ENCODE data around the gene CALCB.
"Not testable (repeated sequence)": the region's sequence is repeated elsewhere in the genome, so short reads cannot be mapped to it uniquely, and the experiment has no call there.

CALCB gene

DNA sequence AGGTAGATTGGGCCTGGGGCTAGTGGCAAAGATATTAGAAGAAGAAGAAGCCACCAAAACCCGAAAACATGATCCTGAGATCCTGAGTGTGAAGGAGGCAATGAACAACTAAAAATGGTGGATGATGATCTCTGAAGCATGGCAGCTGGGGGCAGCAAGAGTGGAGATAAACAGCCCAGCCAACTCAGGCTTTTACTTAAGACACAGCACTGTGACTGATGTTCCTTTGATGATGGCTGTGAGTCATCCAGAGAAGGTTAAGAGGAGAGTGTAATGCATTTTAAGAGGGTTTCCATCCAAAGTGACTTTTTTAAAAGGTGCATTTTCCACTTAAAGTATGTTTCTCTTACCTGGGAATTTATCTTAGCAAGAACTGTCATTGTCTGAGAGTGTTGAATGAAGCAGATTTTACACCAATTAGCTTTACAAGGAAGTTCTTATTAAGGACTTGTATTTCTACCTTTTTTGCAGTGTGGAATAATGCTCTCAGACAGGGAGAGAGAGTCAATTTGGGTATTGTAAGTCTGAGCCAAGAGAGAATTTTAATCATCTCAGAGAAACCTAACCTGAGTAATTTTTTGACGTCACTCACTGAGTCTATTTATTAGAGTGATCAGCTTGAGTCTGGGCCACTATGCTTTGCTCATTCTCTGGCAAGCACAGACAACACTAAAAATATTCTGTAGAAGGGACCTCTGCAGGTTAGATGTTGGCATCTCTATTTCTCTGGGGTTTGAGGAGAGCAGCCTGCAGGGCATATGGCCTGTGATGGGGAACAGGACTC lies 14.1 kb upstream of the CALCB start:
- H3K27me3 ChIP-seq (ENCODE audit: insufficient read depth, poor library complexity, severe bottlenecking): no peaks in the 10 kb centered on the region
- DNase-seq (ENCODE audit: low spot score) (no peak), ATAC-seq (ENCODE audit: low read depth) (no peak)
- no peaks in the 10 kb centered on the region for H3K9me3 ChIP-seq (ENCODE audit: severe bottlenecking)
- no peak overlapping the region for H3K4me3 ChIP-seq (ENCODE audit: severe bottlenecking)
- TF ChIP-seq, protein P1, sequence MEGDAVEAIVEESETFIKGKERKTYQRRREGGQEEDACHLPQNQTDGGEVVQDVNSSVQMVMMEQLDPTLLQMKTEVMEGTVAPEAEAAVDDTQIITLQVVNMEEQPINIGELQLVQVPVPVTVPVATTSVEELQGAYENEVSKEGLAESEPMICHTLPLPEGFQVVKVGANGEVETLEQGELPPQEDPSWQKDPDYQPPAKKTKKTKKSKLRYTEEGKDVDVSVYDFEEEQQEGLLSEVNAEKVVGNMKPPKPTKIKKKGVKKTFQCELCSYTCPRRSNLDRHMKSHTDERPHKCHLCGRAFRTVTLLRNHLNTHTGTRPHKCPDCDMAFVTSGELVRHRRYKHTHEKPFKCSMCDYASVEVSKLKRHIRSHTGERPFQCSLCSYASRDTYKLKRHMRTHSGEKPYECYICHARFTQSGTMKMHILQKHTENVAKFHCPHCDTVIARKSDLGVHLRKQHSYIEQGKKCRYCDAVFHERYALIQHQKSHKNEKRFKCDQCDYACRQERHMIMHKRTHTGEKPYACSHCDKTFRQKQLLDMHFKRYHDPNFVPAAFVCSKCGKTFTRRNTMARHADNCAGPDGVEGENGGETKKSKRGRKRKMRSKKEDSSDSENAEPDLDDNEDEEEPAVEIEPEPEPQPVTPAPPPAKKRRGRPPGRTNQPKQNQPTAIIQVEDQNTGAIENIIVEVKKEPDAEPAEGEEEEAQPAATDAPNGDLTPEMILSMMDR (IDR thresholded peaks at IDR 0.05; ENCODE audit: poor library complexity, severe bottlenecking): no peak
- no peak overlapping the region for H3K27ac ChIP-seq (ENCODE audit: poor library complexity, severe bottlenecking)
- no peaks in the 10 kb centered on the region for H3K4me1 ChIP-seq (ENCODE audit: insufficient read depth, poor library complexity, severe bottlenecking)
- no peaks in the 10 kb centered on the region for H3K36me3 ChIP-seq (ENCODE audit: low read depth)

- TF ChIP-seq, protein P1 (IDR thresholded peaks at IDR 0.05; ENCODE audit: poor library complexity, severe bottlenecking): no peak
- no peaks in the 10 kb centered on the region for H3K36me3 ChIP-seq (ENCODE audit: low read depth)
- no peak for ATAC-seq (ENCODE audit: low read depth)
- no peak overlapping the region for H3K4me3 ChIP-seq (ENCODE audit: severe bottlenecking)
- H3K27ac ChIP-seq (ENCODE audit: poor library complexity, severe bottlenecking): no peak overlapping the region
- DNase-seq (ENCODE audit: low spot score): no peak
- H3K27me3 ChIP-seq (ENCODE audit: insufficient read depth, poor library complexity, severe bottlenecking): no peaks in the 10 kb centered on the region
- H3K9me3 ChIP-seq (ENCODE audit: severe bottlenecking): no peaks in the 10 kb centered on the region
- no peaks in the 10 kb centered on the region for H3K4me1 ChIP-seq (ENCODE audit: insufficient read depth, poor library complexity, severe bottlenecking)
Observed at GRCh38 chr11:15062599-15062998, 10.8 kb upstream of the CALCB start.

DNA sequence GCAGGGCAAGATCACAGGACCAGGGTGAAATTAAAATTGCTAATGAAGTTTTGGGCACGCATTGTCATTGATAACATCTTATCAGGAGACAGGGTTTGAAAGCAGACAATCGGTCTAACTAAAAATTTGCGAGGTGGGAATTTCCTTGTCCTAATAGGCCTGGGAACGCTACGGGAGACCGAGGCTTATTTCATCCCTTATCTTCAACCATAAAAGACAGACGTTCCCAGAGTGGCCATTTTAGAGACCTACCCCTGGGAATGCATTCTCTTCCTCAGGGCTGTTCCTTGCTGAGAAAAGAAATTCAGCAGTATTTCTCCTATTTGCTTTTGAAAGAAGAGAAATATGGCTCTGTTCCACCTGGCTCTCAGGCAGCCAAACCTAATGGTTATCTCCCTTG lies 3.6 kb upstream of the CALCB start:
- not testable (repeated sequence) for ATAC-seq (ENCODE audit: low read depth); H3K36me3 ChIP-seq (ENCODE audit: low read depth); H3K4me3 ChIP-seq (ENCODE audit: severe bottlenecking); H3K9me3 ChIP-seq (ENCODE audit: severe bottlenecking); H3K4me1 ChIP-seq (ENCODE audit: insufficient read depth, poor library complexity, severe bottlenecking); H3K27ac ChIP-seq (ENCODE audit: poor library complexity, severe bottlenecking); DNase-seq (ENCODE audit: low spot score)
- peaks cover 35% of the 10 kb centered on the region for H3K27me3 ChIP-seq (ENCODE audit: insufficient read depth, poor library complexity, severe bottlenecking)

DNA sequence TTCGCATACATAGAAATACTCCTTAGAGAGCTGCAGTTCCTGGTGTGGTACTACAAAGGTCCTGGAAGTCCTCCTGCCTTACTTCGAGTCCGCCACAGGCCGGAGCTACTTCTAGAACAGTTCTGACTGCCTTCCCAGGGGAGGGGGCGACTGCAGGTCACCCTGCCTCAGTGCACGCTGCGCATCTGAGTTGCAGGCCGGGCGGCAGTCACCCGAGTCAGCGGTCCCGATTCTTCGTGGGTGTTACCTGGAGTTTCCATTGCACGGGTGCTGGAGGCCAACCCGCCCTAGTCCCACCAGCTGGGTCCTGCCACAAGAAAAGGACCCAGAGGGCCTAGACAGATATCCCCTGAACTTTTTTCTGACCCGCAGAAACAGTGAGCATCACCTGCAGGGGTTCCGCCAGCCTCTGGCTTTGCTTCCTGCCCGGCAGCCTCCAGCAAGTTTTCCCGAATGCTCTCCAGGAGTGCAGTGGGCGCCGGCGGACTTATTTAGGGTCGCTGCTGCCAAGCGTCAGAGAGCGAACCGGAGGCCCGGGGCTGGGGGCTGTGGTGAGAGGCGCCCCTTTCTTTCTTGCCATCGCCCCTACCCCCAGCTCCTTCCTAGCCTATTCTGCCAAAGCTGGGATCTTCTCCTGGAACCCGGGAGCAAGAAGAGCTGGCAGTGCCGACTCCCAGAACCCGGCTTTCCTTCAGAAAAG lies 1.7 kb upstream of the CALCB start:
- Histone ChIP-seq H3K9me3 (ENCODE audit: severe bottlenecking) (no peaks in the 10 kb centered on the region), H3K4me1 (ENCODE audit: insufficient read depth, poor library complexity, severe bottlenecking) (peaks cover 3% of the 10 kb centered on the region), H3K27ac (ENCODE audit: poor library complexity, severe bottlenecking) (no peak overlapping the region), H3K36me3 (ENCODE audit: low read depth) (no peaks in the 10 kb centered on the region), H3K4me3 (ENCODE audit: severe bottlenecking) (no peak overlapping the region), H3K27me3 (ENCODE audit: insufficient read depth, poor library complexity, severe bottlenecking) (peaks cover 42% of the 10 kb centered on the region)
- ATAC-seq (ENCODE audit: low read depth): no peak
- TF ChIP-seq, protein P1 (IDR thresholded peaks at IDR 0.05; ENCODE audit: poor library complexity, severe bottlenecking): no peak
- DNase-seq (ENCODE audit: low spot score): no peak

GRCh38 chr11:15072551-15073143 lies 746 bp upstream of the CALCB start:
- TF ChIP-seq, protein P1 (IDR thresholded peaks at IDR 0.05; ENCODE audit: poor library complexity, severe bottlenecking): no peak
- Histone ChIP-seq H3K27ac (ENCODE audit: poor library complexity, severe bottlenecking) (no peak overlapping the region), H3K4me1 (ENCODE audit: insufficient read depth, poor library complexity, severe bottlenecking) (peaks cover 3% of the 10 kb centered on the region), H3K27me3 (ENCODE audit: insufficient read depth, poor library complexity, severe bottlenecking) (peaks cover 43% of the 10 kb centered on the region), H3K36me3 (ENCODE audit: low read depth) (no peaks in the 10 kb centered on the region), H3K4me3 (ENCODE audit: severe bottlenecking) (no peak overlapping the region), H3K9me3 (ENCODE audit: severe bottlenecking) (no peaks in the 10 kb centered on the region)
- ATAC-seq (ENCODE audit: low read depth): no peak
- no peak for DNase-seq (ENCODE audit: low spot score)
